GM21360 (cell line): ENCODE data around the gene IPO4.

Source experiments
- ATAC-seq: cut with Tn5 transposase; IDR thresholded peaks from one replicate; pipeline ENCODE4 v1.9.1; 2021; ENCODE audit warnings: mild to moderate bottlenecking, moderate library complexity; ENCODE audit not compliant: unreplicated experiment

IPO4 gene

GRCh38 chr14:24149302-24149969, 39.2 kb downstream of the IPO4 start:
- ATAC-seq, result no peak

- ATAC-seq, result no peak
Observed at GRCh38 chr14:24147761-24148428, 40.7 kb downstream of the IPO4 start.

GRCh38 chr14:24146978-24147760, 41.4 kb downstream of the IPO4 start, which contains the start of gene RNF31:
Gene RNF31, plus strand, starts transcription at chr14:24147498. Its CDS starts 201 bp downstream, at chr14:24147699.
- peak; percentile 71 for ATAC-seq

- ATAC-seq, result peak; percentile 60
Observed at GRCh38 chr14:24146453-24146977, 42.1 kb downstream of the IPO4 start, which contains the start of gene PSME2. Gene PSME2, minus strand, starts transcription at chr14:24146610. Its CDS starts 29 bp downstream, at chr14:24146581.

- no peak for ATAC-seq
Observed at GRCh38 chr14:24145690-24146452, 42.7 kb downstream of the IPO4 start.

- no peak for ATAC-seq
Observed at GRCh38 chr14:24145219-24145618, 43.4 kb downstream of the IPO4 start.

GRCh38 chr14:24144451-24144850, 44.2 kb downstream of the IPO4 start:
- no peak for ATAC-seq

- no peak for ATAC-seq
Observed at GRCh38 chr14:24143511-24143910, 45.1 kb downstream of the IPO4 start.

- peak; percentile 77 for ATAC-seq
Observed at GRCh38 chr14:24141097-24141880, 47.3 kb downstream of the IPO4 start, which contains the start of gene EMC9. Gene EMC9, minus strand, starts transcription at chr14:24141591. Its CDS starts 287 bp downstream, at chr14:24141304.

GRCh38 chr14:24139272-24139934, 49.2 kb downstream of the IPO4 start:
- ATAC-seq, result no peak

GRCh38 chr14:24138396-24139271, 50.0 kb downstream of the IPO4 start:
- no peak for ATAC-seq

- no peak for ATAC-seq
Observed at GRCh38 chr14:24137529-24138395, 50.9 kb downstream of the IPO4 start.

- ATAC-seq, result no peak
Observed at GRCh38 chr14:24136684-24137528, 51.7 kb downstream of the IPO4 start.

GRCh38 chr14:24135834-24136683, 52.6 kb downstream of the IPO4 start, which contains the start of gene PSME1:
Gene PSME1, plus strand, starts transcription at chr14:24136194. Its CDS starts 69 bp downstream, at chr14:24136263.
- peak; percentile 70 for ATAC-seq

- peak; percentile 8 for ATAC-seq
Observed at GRCh38 chr14:24135584-24135833, 53.1 kb downstream of the IPO4 start.

- ATAC-seq, result no peak
Observed at GRCh38 chr14:24133735-24134134, 54.9 kb downstream of the IPO4 start.
